Peyer's patch (tissue), 4 donors: ENCODE measurements around the gene BAHCC1. TPM values are rescaled to one million over a fixed set of nuclear protein-coding genes. Genes with fewer than 3 reads are reported as not detected.

Experiments used
- DNase-seq, 3 donors: peaks; one replicate each; pipeline ENCODE4 v3.0.0-alpha.2; 2017 to 2019
- H3K27ac ChIP-seq, 4 donors: fragments of 200-600 bp; sonication (generic); one replicate each; pipeline ENCODE4 v1.5.1; 2016 to 2019
- H3K27me3 ChIP-seq, 2 donors: fragments of 200-600 bp; sonication (generic); one replicate each; pipeline ENCODE4 v1.5.1; 2019
- H3K36me3 ChIP-seq, 3 donors: fragments of 200-600 bp; sonication (generic); one replicate each; pipeline ENCODE4 v1.5.1; 2016 to 2019
- H3K4me1 ChIP-seq, 4 donors: fragments of 200-600 bp; sonication (generic); one replicate each; pipeline ENCODE4 v1.5.1; 2016 to 2019
- H3K4me3 ChIP-seq, 4 donors: fragments of 200-600 bp; sonication (generic); 1 replicate in 3 of 4; 2 replicates in 1 of 4; pipeline ENCODE4 v1.5.1; 2016 to 2019; ENCODE audit warnings: mild to moderate bottlenecking in 1 of 4
- H3K9me3 ChIP-seq, 4 donors: fragments of 200-600 bp; sonication (generic); one replicate each; pipeline ENCODE4 v1.5.1; 2016 to 2019; ENCODE audit warnings: mild to moderate bottlenecking in 1 of 4
- POLR2A ChIP-seq, 2 donors: fragments of 450-650 bp; IDR thresholded peaks; one replicate each; pipeline ENCODE4 v1.5.1; 2017; ENCODE audit warnings: antibody characterized with exemption in 2 of 2, mild to moderate bottlenecking in 2 of 2, moderate library complexity in 2 of 2
- total RNA-seq, 4 donors: library from RNA; depleted of rRNA; stranded (reverse); fragments of >200 nt; gene quantifications; one replicate each; pipeline ENCODE4 v1.1.0, GENCODE V29; 2016
- TF ChIP-seq, protein P1 (sequence below), 6 experiments: fragments of 450-650 bp in 4 of 6; fragments of 200-600 bp in 2 of 6; sonication (generic) in 1 of 6; IDR thresholded peaks; one replicate each; pipeline ENCODE4 v1.5.1; 2017 to 2019; ENCODE audit warnings: antibody characterized with exemption in 6 of 6, mild to moderate bottlenecking in 3 of 6, moderate library complexity in 1 of 6

Gene BAHCC1
- total RNA-seq, 4 donors from 2014 or later: 11.6 to 43.0 (median 23.9) TPM

GRCh38 chr17:81394377-81394920 lies 808 bp upstream of the BAHCC1 start:
- Histone ChIP-seq H3K4me1 (peaks cover 7 to 54% (median 21%) of the 10 kb centered on the region in 4 donors), H3K36me3 (no peaks in the 10 kb centered on the region), H3K27me3 (no peaks in the 10 kb centered on the region), H3K9me3 (peaks cover 0 to 5% (median 0%) of the 10 kb centered on the region in 4 donors), H3K4me3 (peak overlapping the region in 2 of 4 donors; percentile 44 to 60), H3K27ac (peak overlapping the region in 3 of 4 donors; percentile 58 to 97 (median 63))
- no peak for TF ChIP-seq POLR2A (IDR thresholded peaks at IDR 0.05)
- TF ChIP-seq, protein P1, sequence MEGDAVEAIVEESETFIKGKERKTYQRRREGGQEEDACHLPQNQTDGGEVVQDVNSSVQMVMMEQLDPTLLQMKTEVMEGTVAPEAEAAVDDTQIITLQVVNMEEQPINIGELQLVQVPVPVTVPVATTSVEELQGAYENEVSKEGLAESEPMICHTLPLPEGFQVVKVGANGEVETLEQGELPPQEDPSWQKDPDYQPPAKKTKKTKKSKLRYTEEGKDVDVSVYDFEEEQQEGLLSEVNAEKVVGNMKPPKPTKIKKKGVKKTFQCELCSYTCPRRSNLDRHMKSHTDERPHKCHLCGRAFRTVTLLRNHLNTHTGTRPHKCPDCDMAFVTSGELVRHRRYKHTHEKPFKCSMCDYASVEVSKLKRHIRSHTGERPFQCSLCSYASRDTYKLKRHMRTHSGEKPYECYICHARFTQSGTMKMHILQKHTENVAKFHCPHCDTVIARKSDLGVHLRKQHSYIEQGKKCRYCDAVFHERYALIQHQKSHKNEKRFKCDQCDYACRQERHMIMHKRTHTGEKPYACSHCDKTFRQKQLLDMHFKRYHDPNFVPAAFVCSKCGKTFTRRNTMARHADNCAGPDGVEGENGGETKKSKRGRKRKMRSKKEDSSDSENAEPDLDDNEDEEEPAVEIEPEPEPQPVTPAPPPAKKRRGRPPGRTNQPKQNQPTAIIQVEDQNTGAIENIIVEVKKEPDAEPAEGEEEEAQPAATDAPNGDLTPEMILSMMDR (IDR thresholded peaks at IDR 0.05): peak in 1 of 6 experiments; percentile 27
- DNase-seq: no peak

- TF ChIP-seq, protein P1 (IDR thresholded peaks at IDR 0.05): no peak
- TF ChIP-seq POLR2A (IDR thresholded peaks at IDR 0.05): no peak
- H3K4me1 ChIP-seq: peaks cover 7 to 63% (median 23%) of the 10 kb centered on the region in 4 donors
- H3K4me3 ChIP-seq: peak overlapping the region; percentile 34 to 91 (median 66)
- H3K27me3 ChIP-seq: no peaks in the 10 kb centered on the region
- peak overlapping the region; percentile 63 to 95 (median 90) for H3K27ac ChIP-seq
- H3K9me3 ChIP-seq: peaks cover 0 to 5% (median 0%) of the 10 kb centered on the region in 4 donors
- DNase-seq: peak in 1 of 3 donors; percentile 65
- no peaks in the 10 kb centered on the region for H3K36me3 ChIP-seq
These were observed 482 bp downstream of the BAHCC1 start for GRCh38 chr17:81395600-81396277.

DNA sequence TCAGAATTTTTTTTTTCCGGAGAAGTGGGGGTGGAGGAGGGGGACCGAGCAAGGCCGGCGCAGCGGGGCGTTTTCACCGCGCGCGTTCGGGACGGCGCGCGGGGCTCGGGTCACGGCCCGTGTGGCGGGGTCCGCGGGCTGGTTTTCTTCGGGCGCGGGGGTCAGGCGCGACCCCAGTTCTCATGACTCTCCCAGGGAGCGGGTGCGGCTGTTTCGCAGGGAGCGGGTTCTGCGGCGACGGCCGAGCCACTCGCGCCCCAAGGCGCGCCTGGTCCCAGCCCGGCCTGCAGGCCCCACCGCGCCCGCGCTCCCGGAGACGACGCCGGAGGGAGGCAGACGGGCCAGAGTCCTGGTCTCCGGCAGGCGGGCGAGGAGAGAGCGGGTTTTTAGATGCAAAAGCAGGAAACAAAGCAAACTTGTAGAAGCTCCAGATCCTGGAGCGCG lies 1.0 kb downstream of the BAHCC1 start:
- Histone ChIP-seq H3K4me3 (peak overlapping the region; percentile 34 to 91 (median 66)), H3K9me3 (peaks cover 0 to 5% (median 0%) of the 10 kb centered on the region in 4 donors), H3K4me1 (peaks cover 11 to 63% (median 24%) of the 10 kb centered on the region in 4 donors), H3K36me3 (no peaks in the 10 kb centered on the region), H3K27me3 (no peaks in the 10 kb centered on the region), H3K27ac (peak overlapping the region; percentile 59 to 95 (median 90))
- DNase-seq: no peak
- TF ChIP-seq, protein P1 (IDR thresholded peaks at IDR 0.05): no peak
- TF ChIP-seq POLR2A (IDR thresholded peaks at IDR 0.05): no peak

DNA sequence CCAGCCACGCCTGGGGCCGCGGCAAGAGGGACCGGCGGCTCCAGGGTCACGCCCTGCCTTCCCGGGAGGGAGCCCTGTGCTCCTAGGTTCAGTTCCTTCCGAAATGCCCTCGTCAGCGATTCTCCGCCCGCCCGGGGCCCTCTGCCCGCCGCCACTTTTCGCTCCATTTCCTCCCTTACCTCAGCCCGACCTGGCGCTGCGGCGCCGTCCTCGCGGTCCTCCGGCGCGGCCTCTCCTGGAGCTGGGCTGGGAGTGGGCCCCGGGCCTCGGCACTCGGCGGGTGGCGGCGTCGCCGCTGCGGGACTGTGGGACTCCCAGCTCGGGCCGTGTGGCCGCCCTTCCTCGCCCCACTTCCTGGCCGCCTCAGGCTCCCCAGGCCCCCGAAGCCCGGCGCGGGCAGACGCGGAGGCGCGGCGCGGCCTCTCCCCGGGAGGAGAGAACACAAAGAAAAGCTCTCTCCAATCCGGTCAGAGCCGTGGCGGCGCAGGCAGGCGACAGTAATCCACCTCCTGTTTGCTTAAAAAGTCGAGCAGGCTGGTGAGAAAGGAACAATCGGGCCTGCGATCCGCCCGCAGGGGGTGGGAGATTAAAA lies 1.6 kb downstream of the BAHCC1 start:
- DNase-seq: peak in 2 of 3 donors; percentile 66 to 76
- TF ChIP-seq, protein P1 (IDR thresholded peaks at IDR 0.05): no peak
- no peak for TF ChIP-seq POLR2A (IDR thresholded peaks at IDR 0.05)
- H3K9me3 ChIP-seq: peaks cover 0 to 5% (median 0%) of the 10 kb centered on the region in 4 donors
- H3K36me3 ChIP-seq: no peaks in the 10 kb centered on the region
- H3K4me3 ChIP-seq: peak overlapping the region; percentile 34 to 91 (median 66)
- no peaks in the 10 kb centered on the region for H3K27me3 ChIP-seq
- peaks cover 13 to 63% (median 24%) of the 10 kb centered on the region in 4 donors for H3K4me1 ChIP-seq
- H3K27ac ChIP-seq: peak overlapping the region; percentile 59 to 95 (median 90)

GRCh38 chr17:81397314-81398175 lies 2.3 kb downstream of the BAHCC1 start:
- Histone ChIP-seq H3K4me1 (peaks cover 12 to 63% (median 24%) of the 10 kb centered on the region in 4 donors), H3K36me3 (no peaks in the 10 kb centered on the region), H3K4me3 (peak overlapping the region; percentile 34 to 91 (median 72)), H3K27me3 (no peaks in the 10 kb centered on the region), H3K27ac (peak overlapping the region; percentile 74 to 95 (median 90)), H3K9me3 (peaks cover 0 to 5% (median 0%) of the 10 kb centered on the region in 4 donors)
- no peak for TF ChIP-seq POLR2A (IDR thresholded peaks at IDR 0.05)
- TF ChIP-seq, protein P1 (IDR thresholded peaks at IDR 0.05): peak in 4 of 6 experiments; percentile 5 to 46 (median 36)
- peak in 1 of 3 donors; percentile 70 for DNase-seq
